ENCODE measurements around the gene PRKCE. TPM values are rescaled to one million over a fixed set of nuclear protein-coding genes. Genes with fewer than 3 reads are reported as not detected.

The PRKCE gene
- total and polyA plus RNA-seq, 4 donors = 2.5 to 38.6 (median 5.8) TPM

- H3K27me3 ChIP-seq (ENCODE audit: control insufficient read depth in 4 of 4, insufficient read depth in 4 of 4, low read length in 3 of 4) = no peaks in the 10 kb centered on the region
- no peak overlapping the region for H3K4me3 ChIP-seq (ENCODE audit: low read depth in 1 of 3, low read length in 3 of 3)
- H3K9me3 ChIP-seq (ENCODE audit: control insufficient read depth in 4 of 4, low read length in 3 of 4) = no peaks in the 10 kb centered on the region
- TF ChIP-seq SP1 (IDR thresholded peaks at IDR 0.05) (no peak), CTCF (IDR thresholded peaks at IDR 0.05; ENCODE audit: low read depth, low read length, missing input control) (no peak), TAF1 (conservative IDR thresholded peaks at IDR 0.05) (no peak), EGR1 (IDR thresholded peaks at IDR 0.05; ENCODE audit: low read depth in 2 of 2) (no peak), YY1 (IDR thresholded peaks at IDR 0.05) (no peak), HNF4A (conservative IDR thresholded peaks at IDR 0.05) (no peak), MAX (IDR thresholded peaks at IDR 0.05) (no peak), RXRA (IDR thresholded peaks at IDR 0.05) (no peak), ZBTB33 (IDR thresholded peaks at IDR 0.05) (no peak), JUND (IDR thresholded peaks at IDR 0.05) (no peak), HNF4G (IDR thresholded peaks at IDR 0.05) (no peak), FOXA2 (IDR thresholded peaks at IDR 0.05) (no peak), NR2F2 (IDR thresholded peaks at IDR 0.05) (no peak), GABPA (IDR thresholded peaks at IDR 0.05 in 1 of 2, conservative IDR thresholded peaks at IDR 0.05 in 1 of 2) (no peak)
- DNase-seq (ENCODE audit: low spot score) = no peak
- H3K9ac ChIP-seq (ENCODE audit: low read depth in 1 of 2, low read length in 2 of 2) = no peak overlapping the region
- H3K4me1 ChIP-seq (ENCODE audit: control insufficient read depth in 4 of 4, insufficient read depth in 4 of 4, low read length in 3 of 4) = peaks cover 4 to 22% (median 16%) of the 10 kb centered on the region in 4 donors
- no peak overlapping the region for H3K27ac ChIP-seq (ENCODE audit: low read depth in 1 of 2, low read length in 2 of 2)
- whole genome bisulfite sequencing = 86% methylated on average over 6 of the region's 6 CpGs
- no peaks in the 10 kb centered on the region for H3K36me3 ChIP-seq (ENCODE audit: control insufficient read depth in 4 of 4, insufficient read depth in 3 of 4, low read depth in 1 of 4, low read length in 3 of 4)
Measured at GRCh38 chr2:45941531-45942236, 290.2 kb downstream of the PRKCE start.

GRCh38 chr2:45942237-45942738 lies 290.8 kb downstream of the PRKCE start:
- H3K27ac ChIP-seq (ENCODE audit: low read depth in 1 of 2, low read length in 2 of 2) = no peak overlapping the region
- WGBS = 91% methylated on average over 9 of the region's 9 CpGs
- no peak for TF ChIP-seq REST (IDR thresholded peaks at IDR 0.05)
- TF ChIP-seq RAD21 (IDR thresholded peaks at IDR 0.05) = no peak
- TF ChIP-seq CTCF (IDR thresholded peaks at IDR 0.05; ENCODE audit: low read depth, low read length, missing input control) = no peak
- TF ChIP-seq TAF1 (conservative IDR thresholded peaks at IDR 0.05) = no peak
- TF ChIP-seq RXRA (IDR thresholded peaks at IDR 0.05) = no peak
- no peak for TF ChIP-seq EGR1 (IDR thresholded peaks at IDR 0.05; ENCODE audit: low read depth in 2 of 2)
- no peak for TF ChIP-seq GABPA (IDR thresholded peaks at IDR 0.05 in 1 of 2, conservative IDR thresholded peaks at IDR 0.05 in 1 of 2)
- no peak for TF ChIP-seq YY1 (IDR thresholded peaks at IDR 0.05)
- TF ChIP-seq NR2F2 (IDR thresholded peaks at IDR 0.05) = no peak
- TF ChIP-seq JUND (IDR thresholded peaks at IDR 0.05) = no peak
- no peak for TF ChIP-seq ZBTB33 (IDR thresholded peaks at IDR 0.05)
- TF ChIP-seq MAX (IDR thresholded peaks at IDR 0.05) = no peak
- no peak for TF ChIP-seq HNF4A (conservative IDR thresholded peaks at IDR 0.05)
- no peak for TF ChIP-seq ATF3 (IDR thresholded peaks at IDR 0.05)
- no peak for TF ChIP-seq HNF4G (IDR thresholded peaks at IDR 0.05)

More at GRCh38 chr2:45942237-45942738, 290.8 kb downstream of the PRKCE start:
- no peak overlapping the region for H3K4me3 ChIP-seq (ENCODE audit: low read depth in 1 of 3, low read length in 3 of 3)
- no peak for DNase-seq (ENCODE audit: low spot score)
- no peaks in the 10 kb centered on the region for H3K9me3 ChIP-seq (ENCODE audit: control insufficient read depth in 4 of 4, low read length in 3 of 4)
- no peak overlapping the region for H3K9ac ChIP-seq (ENCODE audit: low read depth in 1 of 2, low read length in 2 of 2)
- peaks cover 4 to 22% (median 16%) of the 10 kb centered on the region in 4 donors for H3K4me1 ChIP-seq (ENCODE audit: control insufficient read depth in 4 of 4, insufficient read depth in 4 of 4, low read length in 3 of 4)
- H3K27me3 ChIP-seq (ENCODE audit: control insufficient read depth in 4 of 4, insufficient read depth in 4 of 4, low read length in 3 of 4) = no peaks in the 10 kb centered on the region
- H3K36me3 ChIP-seq (ENCODE audit: control insufficient read depth in 4 of 4, insufficient read depth in 3 of 4, low read depth in 1 of 4, low read length in 3 of 4) = no peaks in the 10 kb centered on the region

All from liver (tissue), 9 donors.